Measurements from ENCODE around the gene RANBP17.

DNA sequence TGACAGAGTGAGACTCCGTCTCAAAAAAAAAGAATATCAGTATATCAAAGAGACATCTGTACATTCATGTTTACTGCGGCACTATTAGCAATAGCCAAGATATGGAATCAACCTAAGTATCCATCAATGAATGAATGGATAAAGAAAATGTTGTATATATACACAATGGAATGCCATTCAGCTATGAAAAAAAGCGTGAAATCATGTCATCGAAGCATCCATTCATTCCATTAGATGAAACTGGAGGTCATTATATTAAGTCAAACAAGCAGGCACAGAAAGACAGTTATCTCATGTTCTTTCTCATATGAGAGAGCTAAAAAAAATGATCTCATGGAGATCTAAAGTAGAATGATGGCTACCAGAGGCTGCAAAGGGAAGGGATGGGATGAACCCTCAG is 266.3 kb downstream of the RANBP17 start:
- no peak for TF ChIP-seq TARDBP (IDR thresholded peaks at IDR 0.05)
- TF ChIP-seq ARNT (IDR thresholded peaks at IDR 0.05): no peak
- no peak for TF ChIP-seq SUZ12 (IDR thresholded peaks at IDR 0.05)
- no peak for TF ChIP-seq BHLHE40 (IDR thresholded peaks at IDR 0.05; ENCODE audit: borderline replicate concordance)
- no peak for TF ChIP-seq FOXM1 (IDR thresholded peaks at IDR 0.05; ENCODE audit: borderline replicate concordance)
- no peak for TF ChIP-seq HDGF (IDR thresholded peaks at IDR 0.05; ENCODE audit: borderline replicate concordance)
- no peak for TF ChIP-seq FOXK2 (IDR thresholded peaks at IDR 0.05)

Measured in HEK293T (cell line).